GM12878 (cell line): Measurements from ENCODE around the gene HTRA2. TPM values are rescaled to one million over a fixed set of nuclear protein-coding genes. Genes with fewer than 3 reads are reported as not detected.

Source experiments
- ATAC-seq: fragments of 200-7000 bp; cut with Tn5 transposase; 3 replicates; pipeline ENCODE4 v1.9.1; 2020; ENCODE audit warnings: mild to moderate bottlenecking, moderate library complexity
- BruUV-seq: library from RNA; stranded (reverse); fragments of 400-500 nt; replicated peaks from 2 replicates; lab custom pipeline; 2021; lab: Mats Ljungman, UMichigan
- CTCF ChIA-PET: fragments of 300-600 bp; sonication (Branson Sonifier 250); formaldehyde crosslinking; extraction: SDS; loops from one replicate; lab custom pipeline; 2021; ENCODE audit warnings: inconsistent platforms; lab: Yijun Ruan, JAX
- POLR2A ChIA-PET: fragments of 350-600 bp; formaldehyde crosslinking; extraction: SDS; loops from one replicate; lab custom pipeline; 2021; ENCODE audit warnings: inconsistent platforms; lab: Charles Lee
- RAD21 ChIA-PET: fragments of 300-600 bp; sonication (Branson Sonifier 250); formaldehyde crosslinking; loops from one replicate; lab custom pipeline; 2023; ENCODE audit warnings: antibody characterized with exemption; ENCODE audit not compliant: unreplicated experiment; lab: Charles Lee
- SMC1A ChIA-PET: fragments of 300-600 bp; sonication (Branson Sonifier 250); formaldehyde crosslinking; loops from one replicate; lab custom pipeline; 2023; ENCODE audit not compliant: unreplicated experiment, uncharacterized antibody; lab: Charles Lee
- DNase-seq: peaks from one replicate; pipeline ENCODE4 v3.0.0-alpha.2; 2011; ENCODE audit warnings: low read depth, low spot score
- FAIRE-seq: peaks from 3 replicates; lab custom pipeline; 2011; peaks lifted over from hg19 to GRCh38; lab: Jason Lieb, UNC
- H2AFZ ChIP-seq: 2 replicates; pipeline ENCODE4 v1.6.0; 2011; ENCODE audit warnings: low read depth, low read length, control low read depth; ENCODE audit not compliant: control insufficient read depth
- H3K27ac ChIP-seq: 2 replicates; pipeline ENCODE4 v1.5.1; 2011; ENCODE audit warnings: control low read depth; ENCODE audit not compliant: control insufficient read depth, insufficient read depth
- H3K27me3 ChIP-seq, 2 experiments: replicated peaks in 1 of 2; 2 replicates each; pipeline versions ENCODE4 v1.6.0 to v1.6.1; 2011; ENCODE audit warnings: low read length in 1 of 2; ENCODE audit not compliant: control insufficient read depth in 2 of 2, insufficient read depth in 2 of 2
- H3K36me3 ChIP-seq, 2 experiments: 2 replicates each; pipeline ENCODE4 v1.5.1; 2011; ENCODE audit warnings: low read length in 1 of 2; ENCODE audit not compliant: control insufficient read depth in 2 of 2, insufficient read depth in 2 of 2
- H3K4me1 ChIP-seq: 2 replicates; pipeline ENCODE4 v1.6.1; 2011; ENCODE audit warnings: mild to moderate bottlenecking, low read length, moderate library complexity, mixed read lengths; ENCODE audit not compliant: control insufficient read depth, insufficient read depth
- H3K4me2 ChIP-seq: 2 replicates; pipeline ENCODE4 v1.6.0; 2011; ENCODE audit warnings: control low read depth; ENCODE audit not compliant: control insufficient read depth, insufficient read depth
- H3K4me3 ChIP-seq: fragments of 200-600 bp; sonication (generic); 2 replicates; pipeline ENCODE4 v1.5.1; 2016
- H3K79me2 ChIP-seq: 2 replicates; pipeline ENCODE4 v1.6.0; 2011; ENCODE audit warnings: low read length; ENCODE audit not compliant: control insufficient read depth, insufficient read depth
- H3K9ac ChIP-seq: 2 replicates; pipeline ENCODE4 v1.8.0; 2011; ENCODE audit warnings: low read length, control low read depth, mixed read lengths; ENCODE audit not compliant: control insufficient read depth, insufficient read depth
- H3K9me3 ChIP-seq: replicated peaks from 3 replicates; pipeline ENCODE4 v1.5.1; 2011; ENCODE audit warnings: mild to moderate bottlenecking, low read length; ENCODE audit not compliant: control insufficient read depth, insufficient read depth
- H4K20me1 ChIP-seq: 2 replicates; pipeline ENCODE4 v1.6.0; 2011; ENCODE audit not compliant: control insufficient read depth, insufficient read depth
- ELK1 ChIP-seq: IDR thresholded peaks from 2 replicates; pipeline ENCODE4 v1.6.1; 2012; ENCODE audit warnings: low read depth, low read length, improper control_type of control experiment
- in situ Hi-C: fragments of 300-500 bp; cut with MboI; formaldehyde crosslinking; loops from 9 replicates; pipeline ENCODE4 v1.14.3; 2018; ENCODE audit warnings: mixed read lengths
- intact Hi-C: fragments of 100-400 bp; cut with micrococcal nuclease; formaldehyde crosslinking; loops from one replicate; pipeline ENCODE4 v1.14.2; 2022; ENCODE audit not compliant: unreplicated experiment
- polyA plus RNA-seq, 11 experiments: library from polyadenylated mRNA; depleted of rRNA in 4 of 11; unstranded in 6 of 11; stranded (reverse) in 5 of 11; fragments of >200 nt; fragmentation: Nextera tagmentation in 4 of 11; fragmentation: Illumina TruSeq in 1 of 11; extraction: Ambion mirVana in 4 of 11; extraction: Trizol in 1 of 11; gene quantifications; 1 replicate in 1 of 11; 2 replicates in 10 of 11; pipeline versions ENCODE4 v1.2.1 to v1.2.3, GENCODE V29; 2011 to 2016; ENCODE audit warnings: inconsistent platforms in 2 of 11, missing spikeins in 2 of 11, low read depth in 1 of 11
- total RNA-seq, 4 experiments: library from RNA; depleted of rRNA in 3 of 4; stranded (reverse); fragments of >200 nt in 3 of 4; fragmentation: Illumina TruSeq in 1 of 4; extraction: Trizol in 1 of 4; gene quantifications; 2 replicates each; pipeline versions ENCODE4 v1.2.1 to v1.2.3, GENCODE V29; 2013 to 2021

The HTRA2 gene
- total and polyA plus RNA-seq, 10 of the 15 experiments (the other 5 are each of a cell fraction or from before 2014, with no cell fraction given): 42.3 to 73.9 (median 54.6) TPM

GRCh38 chr2:74551530-74551929, 21.8 kb downstream of the HTRA2 start:
- no peak for DNase-seq
- H3K27ac ChIP-seq: peak overlapping the region; percentile 93
- TF ChIP-seq ELK1: no peak
- ChIA-PET CTCF (interaction anchor here (0.6 to 14.3 kb wide), 10 partner anchors 9 to 68 kb away, joined by 4 to 115 read pairs (median 8); partner anchors contain the start of genes AUP1, CCDC142, DQX1 and HTRA2), RAD21 (interaction anchor here (1.8 to 8.6 kb wide), 6 partner anchors 13 to 71 kb away, joined by 5 to 96 read pairs (median 38); partner anchors contain the start of genes AUP1 and HTRA2), POLR2A (interaction anchor here (1.3 to 17.8 kb wide), 5 partner anchors 13 to 102 kb away, joined by 3 to 441 read pairs (median 9); partner anchors contain the start of genes AUP1, CCDC142, HTRA2 and SEMA4F), SMC1A (interaction anchor here (0.5 to 6.8 kb wide), 10 partner anchors 12 to 143 kb away, joined by 3 to 106 read pairs (median 16); partner anchors contain the start of genes AUP1, HTRA2 and PCGF1)
- no peak overlapping the region for H2AFZ ChIP-seq
- in situ Hi-C loops: no loop called here
- H4K20me1 ChIP-seq: no peaks in the 10 kb centered on the region
- peak overlapping the region; percentile 96 for H3K9ac ChIP-seq
- H3K36me3 ChIP-seq: peaks cover 0 to 4% of the 10 kb centered on the region in 2 experiments; a peak in 1 of 4 replicates
- no peak for ATAC-seq
- H3K79me2 ChIP-seq: peaks cover 86% of the 10 kb centered on the region
- no peaks in the 10 kb centered on the region; the same call in 2 of the 3 replicates for H3K9me3 ChIP-seq
- peak overlapping the region; percentile 95 for H3K4me2 ChIP-seq
- no peaks in the 10 kb centered on the region for H3K27me3 ChIP-seq
- BruUV-seq: TSS peak; percentile 62
- no peak for FAIRE-seq
- intact Hi-C loops: no loop called here
- peaks cover 32% of the 10 kb centered on the region for H3K4me1 ChIP-seq
- H3K4me3 ChIP-seq: peak overlapping the region; percentile 95
